ENCODE results near the gene SEPTIN1.
A peak's percentile ranks its signal among the peaks of the same experiment; 100 is the strongest.

The SEPTIN1 gene

GRCh38 chr16:30370456-30371247, 11.7 kb downstream of the SEPTIN1 start, which contains the start of gene TBC1D10B:
Gene TBC1D10B (minus strand): TSS chr16:30370494. CDS start chr16:30370183, 311 bp downstream.
- peak within 1 kb of the TSS; percentile 89 for H4K12ac ChIP-seq (ENCODE audit: low read depth, low read length)
- peak within 1 kb of the TSS; percentile 75 for H3K14ac ChIP-seq (ENCODE audit: low read length)
- peak; percentile 99 to 100 for DNase-seq
- peak within 1 kb of the TSS; percentile 90 for H2AK5ac ChIP-seq (ENCODE audit: low read length)
- H3K9ac ChIP-seq (ENCODE audit: low read length) = peak within 1 kb of the TSS; percentile 73
- peak within 1 kb of the TSS; percentile 60 for H2BK120ac ChIP-seq (ENCODE audit: insufficient read depth, low read length, poor library complexity)
- peaks cover 2 to 9% of the 10 kb centered on the region in 2 experiments for H3K36me3 ChIP-seq (ENCODE audit: control insufficient read depth in 1 of 2, insufficient read depth in 2 of 2, low read length in 2 of 2)
- no peaks in the 10 kb centered on the region for H3K27me3 ChIP-seq (ENCODE audit: insufficient read depth, low read length)
- H3K4ac ChIP-seq (ENCODE audit: low read depth, low read length) = peak within 1 kb of the TSS; percentile 96
- peaks cover 21 to 27% of the 10 kb centered on the region in 2 experiments for H3K4me1 ChIP-seq (ENCODE audit: control insufficient read depth in 1 of 2, insufficient read depth in 2 of 2, low read length in 2 of 2)
- H2AFZ ChIP-seq (ENCODE audit: insufficient read depth, low read length, poor library complexity) = no peak within 1 kb of the TSS
- peaks cover 10% of the 10 kb centered on the region for H3K79me1 ChIP-seq (ENCODE audit: low read length)
- H3K4me2 ChIP-seq (ENCODE audit: low read length) = peak within 1 kb of the TSS; percentile 93
- peak within 1 kb of the TSS; percentile 75 for H3K27ac ChIP-seq (ENCODE audit: low read depth, low read length)
- no peak within 1 kb of the TSS for H3K23ac ChIP-seq (ENCODE audit: low read length)
- peak within 1 kb of the TSS; percentile 91 for H4K8ac ChIP-seq (ENCODE audit: low read depth, low read length)
- no CpG with 5 or more reads among the region's 40 CpGs for WGBS (ENCODE audit: extremely low coverage, insufficient coverage, insufficient read length)
- peak within 1 kb of the TSS; percentile 70 for H2BK5ac ChIP-seq (ENCODE audit: low read depth, low read length, poor library complexity)
- peak within 1 kb of the TSS; percentile 54 for H3K18ac ChIP-seq (ENCODE audit: low read length)
- H2BK12ac ChIP-seq (ENCODE audit: low read length) = peak within 1 kb of the TSS; percentile 35
- peaks cover 23% of the 10 kb centered on the region for H3K79me2 ChIP-seq (ENCODE audit: control insufficient read depth, insufficient read depth, low read length, poor library complexity)
- H3K9me3 ChIP-seq (ENCODE audit: insufficient read depth, low read depth, low read length) = no peaks in the 10 kb centered on the region
- peak within 1 kb of the TSS; percentile 83 for H3K4me3 ChIP-seq (ENCODE audit: low read depth, low read length)
- H4K91ac ChIP-seq (ENCODE audit: low read depth, low read length) = peak within 1 kb of the TSS; percentile 86

DNA sequence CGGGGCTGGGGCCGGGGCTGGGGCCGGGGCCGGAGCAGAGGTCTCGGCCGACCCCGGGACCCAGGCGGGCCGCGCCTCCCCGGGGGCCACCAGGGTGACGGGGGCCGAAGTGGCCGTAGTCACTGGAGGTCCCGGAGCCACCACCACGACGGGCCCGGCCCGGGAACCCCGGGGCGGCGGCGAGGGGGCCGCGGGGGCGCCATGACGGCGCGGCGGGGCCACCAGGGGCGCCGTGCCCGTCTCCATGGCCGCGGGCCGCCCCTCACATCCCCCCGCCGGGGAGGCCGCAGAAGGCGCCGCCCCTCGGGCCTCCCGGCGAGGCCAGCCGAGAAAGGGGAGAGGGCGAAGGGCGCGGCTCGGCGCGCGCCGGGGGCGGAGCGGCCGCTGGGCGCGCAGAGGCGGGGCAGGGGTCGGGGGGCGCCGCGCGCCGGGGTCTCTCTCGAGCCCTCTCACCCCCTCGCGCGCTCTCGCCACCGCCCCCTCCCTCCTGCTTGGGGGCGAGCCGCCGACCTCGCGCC, 12.4 kb downstream of the SEPTIN1 start:
- Histone ChIP-seq H3K27me3 (ENCODE audit: insufficient read depth, low read length) (no peaks in the 10 kb centered on the region), H3K79me2 (ENCODE audit: control insufficient read depth, insufficient read depth, low read length, poor library complexity) (peaks cover 23% of the 10 kb centered on the region), H2AK5ac (ENCODE audit: low read length) (no peak overlapping the region), H3K18ac (ENCODE audit: low read length) (no peak overlapping the region), H2AFZ (ENCODE audit: insufficient read depth, low read length, poor library complexity) (no peak overlapping the region), H4K12ac (ENCODE audit: low read depth, low read length) (peak overlapping the region; percentile 37), H3K23ac (ENCODE audit: low read length) (no peak overlapping the region), H3K27ac (ENCODE audit: low read depth, low read length) (peak overlapping the region; percentile 75), H3K9me3 (ENCODE audit: insufficient read depth, low read depth, low read length) (no peaks in the 10 kb centered on the region), H3K9ac (ENCODE audit: low read length) (peak overlapping the region; percentile 73), H3K4ac (ENCODE audit: low read depth, low read length) (peak overlapping the region; percentile 96), H2BK120ac (ENCODE audit: insufficient read depth, low read length, poor library complexity) (no peak overlapping the region), H4K8ac (ENCODE audit: low read depth, low read length) (peak overlapping the region; percentile 74), H3K79me1 (ENCODE audit: low read length) (peaks cover 10% of the 10 kb centered on the region), H3K14ac (ENCODE audit: low read length) (peak overlapping the region; percentile 75), H2BK5ac (ENCODE audit: low read depth, low read length, poor library complexity) (peak overlapping the region; percentile 70), H3K4me3 (ENCODE audit: low read depth, low read length) (peak overlapping the region; percentile 83), H3K4me1 (ENCODE audit: control insufficient read depth in 1 of 2, insufficient read depth in 2 of 2, low read length in 2 of 2) (peaks cover 21 to 27% of the 10 kb centered on the region in 2 experiments), H4K91ac (ENCODE audit: low read depth, low read length) (peak overlapping the region; percentile 86), H3K4me2 (ENCODE audit: low read length) (peak overlapping the region; percentile 93), H3K36me3 (ENCODE audit: control insufficient read depth in 1 of 2, insufficient read depth in 2 of 2, low read length in 2 of 2) (peaks cover 8 to 16% of the 10 kb centered on the region in 2 experiments), H2BK12ac (ENCODE audit: low read length) (no peak overlapping the region)
- no peak for DNase-seq
- no CpG with 5 or more reads among the region's 76 CpGs for WGBS (ENCODE audit: extremely low coverage, insufficient coverage, insufficient read length)

DNA sequence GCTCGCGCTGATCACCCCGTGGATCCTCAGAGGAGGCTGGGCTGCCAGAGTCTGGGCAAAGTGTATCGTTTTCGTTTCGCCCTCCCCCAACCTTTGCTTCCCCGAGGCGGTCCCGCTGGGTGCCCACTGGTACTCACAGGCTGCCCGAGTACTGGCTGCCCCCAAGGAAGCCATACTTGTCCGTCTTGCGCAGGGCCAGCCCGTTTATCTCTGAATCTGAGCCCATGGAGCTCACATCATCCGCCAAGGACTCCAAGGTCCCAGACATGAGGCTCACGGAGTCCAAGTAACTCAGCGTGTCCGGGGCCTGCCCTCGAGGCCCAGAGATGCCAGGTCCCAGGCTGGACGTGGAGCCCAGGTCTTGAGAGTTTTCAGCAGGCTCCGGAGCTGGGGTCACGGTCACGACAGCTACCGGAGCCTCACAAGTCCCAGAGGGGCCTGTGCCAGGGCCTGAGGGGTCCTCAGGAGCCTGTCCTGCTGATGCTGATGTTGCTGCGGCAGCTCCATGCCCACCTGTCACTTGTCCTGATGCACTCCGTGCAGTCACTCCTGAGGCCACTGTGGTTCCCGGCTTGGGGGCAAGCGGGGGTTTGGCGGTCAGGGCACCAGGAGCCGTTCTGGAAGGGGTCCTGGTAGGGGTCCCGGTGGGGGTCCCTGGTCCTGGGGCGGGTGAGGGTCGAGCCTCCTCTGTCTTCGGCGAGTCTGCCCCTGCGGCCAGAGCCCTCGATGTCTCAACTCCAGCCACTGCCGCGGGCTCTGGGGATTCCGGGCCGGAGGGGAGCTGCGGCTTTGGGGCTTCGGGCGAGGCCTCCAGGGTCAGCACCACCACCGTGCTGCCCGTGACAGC, 13.0 kb downstream of the SEPTIN1 start:
- peak overlapping the region; percentile 93 for H3K4me2 ChIP-seq (ENCODE audit: low read length)
- peak overlapping the region; percentile 96 for H3K4ac ChIP-seq (ENCODE audit: low read depth, low read length)
- peaks cover 10% of the 10 kb centered on the region for H3K79me1 ChIP-seq (ENCODE audit: low read length)
- peak overlapping the region; percentile 15 for H2BK5ac ChIP-seq (ENCODE audit: low read depth, low read length, poor library complexity)
- peak overlapping the region; percentile 86 for H4K91ac ChIP-seq (ENCODE audit: low read depth, low read length)
- peak overlapping the region; percentile 44 for H3K9ac ChIP-seq (ENCODE audit: low read length)
- H4K8ac ChIP-seq (ENCODE audit: low read depth, low read length) = no peak overlapping the region
- DNase-seq = peak in 1 of 2 donors; percentile 25
- H4K12ac ChIP-seq (ENCODE audit: low read depth, low read length) = peak overlapping the region; percentile 32
- H2BK120ac ChIP-seq (ENCODE audit: insufficient read depth, low read length, poor library complexity) = no peak overlapping the region
- H3K27me3 ChIP-seq (ENCODE audit: insufficient read depth, low read length) = no peaks in the 10 kb centered on the region
- H3K79me2 ChIP-seq (ENCODE audit: control insufficient read depth, insufficient read depth, low read length, poor library complexity) = peaks cover 23% of the 10 kb centered on the region
- peak overlapping the region; percentile 8 for H2AK5ac ChIP-seq (ENCODE audit: low read length)
- no peak overlapping the region for H2BK12ac ChIP-seq (ENCODE audit: low read length)
- peaks cover 21 to 27% of the 10 kb centered on the region in 2 experiments for H3K4me1 ChIP-seq (ENCODE audit: control insufficient read depth in 1 of 2, insufficient read depth in 2 of 2, low read length in 2 of 2)
- peaks cover 14 to 22% of the 10 kb centered on the region in 2 experiments for H3K36me3 ChIP-seq (ENCODE audit: control insufficient read depth in 1 of 2, insufficient read depth in 2 of 2, low read length in 2 of 2)
- H3K9me3 ChIP-seq (ENCODE audit: insufficient read depth, low read depth, low read length) = no peaks in the 10 kb centered on the region
- H2AFZ ChIP-seq (ENCODE audit: insufficient read depth, low read length, poor library complexity) = no peak overlapping the region
- H3K23ac ChIP-seq (ENCODE audit: low read length) = no peak overlapping the region
- peak overlapping the region; percentile 75 for H3K27ac ChIP-seq (ENCODE audit: low read depth, low read length)
- H3K18ac ChIP-seq (ENCODE audit: low read length) = peak overlapping the region; percentile 49
- H3K14ac ChIP-seq (ENCODE audit: low read length) = peak overlapping the region; percentile 65
- WGBS (ENCODE audit: extremely low coverage, insufficient coverage, insufficient read length) = no CpG with 5 or more reads among the region's 45 CpGs
- H3K4me3 ChIP-seq (ENCODE audit: low read depth, low read length) = peak overlapping the region; percentile 83

GRCh38 chr16:30368792-30369090, 13.6 kb downstream of the SEPTIN1 start:
- no peak overlapping the region for H2AFZ ChIP-seq (ENCODE audit: insufficient read depth, low read length, poor library complexity)
- DNase-seq = no peak

More at GRCh38 chr16:30368792-30369090, 13.6 kb downstream of the SEPTIN1 start:
- Histone ChIP-seq H4K91ac (ENCODE audit: low read depth, low read length) (no peak overlapping the region), H2BK5ac (ENCODE audit: low read depth, low read length, poor library complexity) (no peak overlapping the region), H3K4me3 (ENCODE audit: low read depth, low read length) (peak overlapping the region; percentile 83), H3K79me1 (ENCODE audit: low read length) (peaks cover 10% of the 10 kb centered on the region), H2BK12ac (ENCODE audit: low read length) (no peak overlapping the region), H3K18ac (ENCODE audit: low read length) (no peak overlapping the region), H3K14ac (ENCODE audit: low read length) (no peak overlapping the region), H3K36me3 (ENCODE audit: control insufficient read depth in 1 of 2, insufficient read depth in 2 of 2, low read length in 2 of 2) (peaks cover 16 to 22% of the 10 kb centered on the region in 2 experiments), H3K27ac (ENCODE audit: low read depth, low read length) (no peak overlapping the region), H4K12ac (ENCODE audit: low read depth, low read length) (no peak overlapping the region), H2AK5ac (ENCODE audit: low read length) (no peak overlapping the region), H3K79me2 (ENCODE audit: control insufficient read depth, insufficient read depth, low read length, poor library complexity) (peaks cover 23% of the 10 kb centered on the region), H3K23ac (ENCODE audit: low read length) (no peak overlapping the region), H2BK120ac (ENCODE audit: insufficient read depth, low read length, poor library complexity) (no peak overlapping the region), H3K9ac (ENCODE audit: low read length) (peak overlapping the region; percentile 50), H4K8ac (ENCODE audit: low read depth, low read length) (no peak overlapping the region), H3K4me1 (ENCODE audit: control insufficient read depth in 1 of 2, insufficient read depth in 2 of 2, low read length in 2 of 2) (peaks cover 21 to 27% of the 10 kb centered on the region in 2 experiments), H3K9me3 (ENCODE audit: insufficient read depth, low read depth, low read length) (no peaks in the 10 kb centered on the region), H3K27me3 (ENCODE audit: insufficient read depth, low read length) (no peaks in the 10 kb centered on the region), H3K4ac (ENCODE audit: low read depth, low read length) (peak overlapping the region; percentile 96), H3K4me2 (ENCODE audit: low read length) (peak overlapping the region; percentile 93)
- no CpG with 5 or more reads among the region's 4 CpGs for WGBS (ENCODE audit: extremely low coverage, insufficient coverage, insufficient read length)
